NCI-H2107 treated with DMSO at 0.1 percent for 48 hours (cell line): ENCODE data around the gene CDC7.
A peak's percentile ranks its signal among the peaks of the same experiment; 100 is the strongest.
"Not testable (repeated sequence)": the region's sequence is repeated elsewhere in the genome, so short reads cannot be mapped to it uniquely, and the experiment has no call there.

Experiments used
- DNase-seq: peaks from one replicate; lab custom pipeline; 2025; ENCODE audit not compliant: unreplicated experiment; lab: John Stamatoyannopoulos, UW

The CDC7 gene

DNA sequence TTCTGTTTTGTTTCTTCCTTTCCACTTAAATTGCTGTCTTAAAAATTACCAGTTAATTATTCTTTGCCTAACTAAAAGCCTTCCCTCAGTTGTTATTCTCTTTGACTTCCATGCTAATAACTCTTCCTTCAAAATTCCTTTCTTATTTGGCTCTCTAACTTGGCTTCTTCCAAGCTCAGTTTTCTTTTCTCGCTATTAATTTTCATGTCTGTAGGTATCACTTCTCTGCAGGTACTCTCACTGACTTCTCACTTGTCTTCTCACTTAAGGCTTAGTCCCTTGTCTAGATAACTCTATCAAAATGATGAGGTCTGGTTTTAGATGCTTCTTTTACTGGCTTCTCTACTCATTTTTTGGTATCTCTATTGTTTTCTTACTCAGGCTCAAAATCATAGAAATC lies 10.1 kb downstream of the CDC7 start:
- no peak for DNase-seq

- DNase-seq: no peak
These were observed 10.7 kb downstream of the CDC7 start for GRCh38 chr1:91511386-91511785.

- no peak for DNase-seq
These were observed 12.5 kb downstream of the CDC7 start for GRCh38 chr1:91513160-91513559.

- DNase-seq: no peak
These were observed 13.1 kb downstream of the CDC7 start for GRCh38 chr1:91513706-91514105.

DNA sequence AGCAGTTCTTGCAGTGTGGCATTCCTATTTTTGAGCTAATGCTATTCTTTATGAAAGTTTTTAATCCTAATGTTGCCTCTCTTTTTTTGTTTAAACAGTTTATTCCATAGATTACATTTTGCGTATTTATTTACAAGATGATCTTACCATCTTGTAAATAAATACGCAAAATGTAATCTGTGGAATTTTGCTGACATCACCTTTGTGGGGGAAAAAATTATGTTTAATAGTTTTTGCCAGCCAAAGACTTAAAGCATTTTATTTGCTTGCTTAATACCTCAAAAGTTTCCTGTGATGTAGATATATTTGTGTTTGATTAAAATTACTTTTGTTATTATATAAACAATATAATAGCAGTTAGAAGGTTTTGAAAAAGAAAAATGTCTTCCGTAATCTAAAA lies 15.3 kb downstream of the CDC7 start:
- no peak for DNase-seq

DNA sequence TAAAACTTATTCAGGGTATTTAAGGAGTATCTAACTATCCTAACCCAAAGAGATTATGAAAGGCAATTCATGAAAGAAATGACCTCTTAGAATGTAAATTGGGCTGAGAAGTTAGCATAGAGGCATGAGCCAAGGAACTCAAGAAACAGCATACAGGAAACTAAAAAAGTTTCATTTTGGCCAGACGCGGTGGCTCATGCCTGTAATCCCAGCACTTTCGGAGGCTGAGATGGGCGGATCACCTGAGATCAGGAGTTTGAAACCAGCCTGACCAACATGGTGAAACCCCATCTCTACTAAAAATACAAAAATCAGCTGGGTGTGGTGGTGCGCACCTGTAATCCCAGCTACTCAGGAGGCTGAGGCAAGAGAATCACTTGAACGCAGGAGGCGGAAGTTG lies 16.0 kb downstream of the CDC7 start:
- not testable (repeated sequence) for DNase-seq

DNA sequence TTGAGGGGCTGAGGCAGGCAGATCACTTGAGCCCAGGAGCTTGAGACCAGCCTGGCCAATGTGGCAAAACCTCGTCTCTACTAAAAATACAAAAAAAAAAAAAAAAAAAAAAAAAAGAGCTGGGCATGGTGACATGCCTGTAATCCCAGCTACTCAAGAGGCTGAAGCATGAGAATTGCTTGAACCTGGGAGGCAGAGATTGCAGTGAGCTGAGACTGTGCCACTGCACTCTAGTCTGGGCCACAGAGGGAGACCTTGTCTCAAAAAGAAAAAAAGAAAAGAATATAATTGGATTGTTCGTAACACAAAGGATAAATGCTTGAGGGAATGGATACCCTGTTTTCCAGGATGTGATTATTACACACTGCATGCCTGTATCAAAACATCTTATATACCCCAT lies 18.5 kb downstream of the CDC7 start:
- not testable (repeated sequence) for DNase-seq

- no peak for DNase-seq
These were observed 20.4 kb downstream of the CDC7 start for GRCh38 chr1:91520942-91521507.

DNA sequence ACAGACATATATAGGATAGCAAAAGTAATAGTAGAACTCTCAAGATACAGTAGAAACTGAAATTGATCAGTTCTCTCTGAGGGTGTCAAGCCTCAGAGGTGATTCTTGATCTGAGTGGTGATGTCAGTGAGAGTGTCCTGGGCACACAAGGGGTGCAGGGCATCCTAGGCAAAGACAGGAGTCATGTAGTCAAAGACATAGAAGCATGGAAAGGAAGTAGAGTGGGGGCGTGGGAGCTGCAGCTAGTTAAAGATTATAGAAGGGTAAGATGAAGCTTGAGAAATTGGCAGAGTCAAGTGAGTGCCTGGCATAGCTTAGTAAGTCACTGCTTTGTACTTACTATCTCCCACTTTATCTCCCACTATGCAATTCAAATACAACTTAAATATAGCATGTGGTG lies 22.8 kb downstream of the CDC7 start:
- DNase-seq: no peak

- no peak for DNase-seq
These were observed 25.8 kb downstream of the CDC7 start for GRCh38 chr1:91526496-91526895.

DNA sequence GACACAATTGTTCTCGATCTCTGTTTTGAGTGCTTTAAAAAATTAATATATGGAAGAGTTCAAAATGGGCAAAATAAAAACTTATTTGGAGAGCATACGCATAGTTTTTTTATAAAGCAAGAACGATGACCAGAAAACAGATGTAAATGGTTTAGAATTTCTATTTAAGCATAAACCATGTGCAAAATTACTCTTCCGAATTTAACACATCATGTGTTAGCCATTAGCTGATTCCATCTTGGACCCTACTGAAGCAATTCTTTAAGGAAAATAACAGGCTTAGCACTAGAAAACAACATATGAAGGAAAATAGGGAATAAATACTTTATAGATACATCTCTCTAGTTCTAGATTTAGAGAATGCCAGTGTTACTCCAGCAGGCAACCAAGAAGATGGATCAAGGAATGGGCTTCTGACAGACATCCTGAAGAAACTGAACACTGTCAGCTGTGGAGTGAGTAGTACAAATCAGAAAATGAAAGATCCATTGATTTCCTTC lies 26.7 kb downstream of the CDC7 start:
- no peak for DNase-seq

DNA sequence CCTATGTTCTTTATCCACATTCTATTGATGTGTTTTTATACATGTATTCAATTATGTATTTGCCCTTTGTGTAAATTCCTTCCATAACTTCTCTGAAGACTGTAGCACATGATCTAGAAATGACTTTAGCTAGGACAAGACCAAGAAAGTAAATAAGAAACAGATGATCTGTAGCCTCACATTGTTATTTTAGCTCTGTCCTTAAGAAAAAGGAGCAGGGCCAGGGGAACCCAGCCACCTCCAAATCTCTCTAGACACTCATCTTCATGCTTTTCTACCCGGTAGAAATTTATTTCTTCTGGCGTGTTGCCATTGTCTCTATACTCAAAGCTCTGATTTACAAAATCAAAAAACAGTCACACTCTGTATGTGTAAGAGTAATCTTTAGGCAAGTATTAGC lies 27.1 kb downstream of the CDC7 start:
- no peak for DNase-seq

- DNase-seq: no peak
These were observed 29.2 kb downstream of the CDC7 start for GRCh38 chr1:91529856-91530255.

DNA sequence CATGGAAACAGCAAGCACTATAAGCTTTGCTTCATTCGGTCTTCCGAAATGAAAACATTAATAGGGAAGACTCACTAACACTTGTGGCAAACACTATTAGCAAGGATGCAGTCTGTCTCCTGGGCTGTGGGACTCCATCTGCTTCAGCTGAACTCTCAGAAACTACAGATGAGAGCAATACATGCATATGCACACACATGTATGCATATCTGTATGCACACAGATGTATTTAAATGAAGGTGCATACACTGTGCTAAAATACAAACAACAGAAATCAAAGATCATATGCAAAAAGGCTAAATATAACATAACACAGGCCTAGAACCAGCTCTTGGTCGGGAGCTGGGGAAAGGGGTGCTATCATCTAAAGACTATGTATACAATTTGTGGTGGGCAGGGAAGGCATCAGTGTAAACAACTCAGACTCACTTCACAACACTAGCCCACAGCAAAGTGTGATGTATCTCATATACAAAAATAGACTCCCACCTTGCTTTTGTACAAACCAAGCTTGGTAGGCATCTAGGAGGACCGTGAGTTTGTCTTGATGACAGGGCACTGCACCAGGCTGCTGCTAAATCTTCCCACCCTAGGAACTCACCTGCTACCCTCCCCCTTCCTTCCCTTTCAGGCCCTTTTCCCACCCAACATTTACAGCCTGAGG lies 32.8 kb downstream of the CDC7 start:
- DNase-seq: no peak

DNA sequence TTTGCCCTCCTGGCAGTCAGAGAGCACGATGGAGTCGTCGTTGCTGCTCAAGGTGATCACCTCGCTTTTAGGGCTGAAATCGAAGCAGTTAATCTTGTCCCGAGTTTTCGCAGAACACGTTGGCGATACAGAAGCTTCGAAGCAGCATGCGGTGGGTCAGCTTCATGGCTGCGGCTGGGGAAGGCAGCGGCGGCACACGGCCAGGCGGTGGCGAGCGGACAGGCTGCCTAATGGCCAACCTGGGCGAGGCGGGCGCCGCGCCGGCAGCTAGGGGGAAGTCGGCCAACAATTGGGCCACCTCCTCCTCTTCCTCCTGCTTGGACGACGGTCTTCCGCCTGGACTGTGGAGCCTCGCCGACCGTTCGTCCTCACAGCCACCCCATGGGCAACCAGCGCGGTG lies 34.8 kb downstream of the CDC7 start:
- DNase-seq: no peak

DNA sequence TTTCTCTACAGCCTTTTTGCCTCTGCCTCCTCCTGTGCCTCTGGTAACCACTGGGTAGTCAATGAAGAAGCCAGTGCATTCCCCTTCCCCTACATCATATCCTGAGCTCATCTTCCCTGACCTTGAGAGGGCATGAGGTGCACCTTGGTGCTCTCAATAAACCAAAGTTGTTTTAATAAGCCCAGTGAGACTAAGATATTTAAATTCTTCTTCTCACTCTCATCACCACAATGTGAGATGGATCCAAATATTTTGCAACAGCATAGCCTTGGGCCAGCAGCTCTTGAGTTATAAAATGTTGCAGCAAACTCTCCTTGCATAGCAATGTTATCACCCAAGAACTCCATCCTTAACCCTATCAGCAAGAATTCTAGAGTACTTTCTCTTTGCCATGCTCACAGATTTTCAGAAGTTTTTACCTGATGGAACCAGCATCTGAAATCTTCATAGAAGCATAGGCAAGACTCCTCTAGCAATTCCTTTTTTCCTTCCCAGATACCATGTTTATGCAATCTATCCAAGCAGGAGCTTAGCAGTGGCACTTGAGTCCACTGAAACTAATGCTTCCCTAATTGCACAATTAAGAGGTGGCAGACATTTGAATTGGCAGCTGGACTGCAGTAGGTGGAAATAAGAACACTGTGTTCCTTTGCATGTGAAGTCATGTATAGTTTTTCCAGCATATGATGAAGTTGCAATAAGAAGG lies 36.8 kb downstream of the CDC7 start:
- DNase-seq: no peak

DNA sequence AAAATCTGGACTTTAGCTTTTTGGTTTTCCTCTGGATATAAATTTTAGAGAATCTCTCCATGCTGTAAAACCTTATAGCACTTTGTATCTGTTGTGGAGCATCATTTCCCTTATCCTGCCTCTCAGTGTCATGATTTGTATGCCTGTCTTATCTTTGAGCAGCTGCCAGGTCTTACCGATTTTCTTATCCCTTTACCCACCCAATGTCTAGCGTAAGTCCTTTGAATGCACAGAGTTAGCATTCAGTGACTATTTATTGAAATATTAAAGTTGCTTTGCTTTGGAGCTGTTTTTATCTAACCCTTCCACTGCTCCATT lies 37.3 kb downstream of the CDC7 start:
- no peak for DNase-seq

DNA sequence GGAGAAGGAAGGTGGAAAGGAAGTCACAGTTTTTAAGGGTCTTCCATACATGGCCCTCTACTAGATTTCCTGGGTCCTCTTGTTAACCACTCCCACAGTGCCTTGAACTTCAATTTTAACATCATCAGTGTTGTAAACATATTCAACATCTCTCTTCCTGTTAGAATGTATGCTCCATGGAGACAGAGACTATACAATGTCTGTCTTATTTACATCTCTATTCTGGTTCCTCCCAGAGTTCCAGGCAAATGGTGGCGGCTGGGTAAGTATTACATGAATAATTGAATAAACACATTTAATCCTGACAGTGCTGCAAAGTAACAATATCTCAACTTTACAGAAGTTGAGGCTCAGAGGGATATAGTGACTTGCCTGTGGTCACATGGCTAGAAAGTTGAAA lies 40.3 kb downstream of the CDC7 start:
- DNase-seq: no peak

GRCh38 chr1:91541918-91542533 lies 41.4 kb downstream of the CDC7 start:
- DNase-seq: no peak

- DNase-seq: peak; percentile 14
These were observed 45.1 kb downstream of the CDC7 start for GRCh38 chr1:91545506-91546300.

DNA sequence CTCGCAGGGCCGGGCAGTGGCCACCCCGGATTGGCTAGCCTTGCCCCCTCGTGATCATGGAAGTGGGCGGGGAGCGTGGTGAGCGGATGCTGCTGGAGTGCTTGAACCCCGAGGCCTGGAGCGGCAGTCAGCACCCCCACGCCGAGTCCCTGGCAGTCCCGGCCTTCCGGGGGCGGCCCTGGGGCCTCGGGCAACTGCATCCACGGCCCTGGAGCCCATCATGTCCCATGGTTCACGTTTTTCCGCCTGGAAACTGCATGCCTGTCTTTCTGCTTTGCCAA lies 45.6 kb downstream of the CDC7 start:
- no peak for DNase-seq

GRCh38 chr1:91546876-91547275 lies 46.2 kb downstream of the CDC7 start:
- no peak for DNase-seq
